Suprapubic skin (tissue), 3 donors: ENCODE measurements around the gene EIF4E3.

Experiments
- POLR2AphosphoS5 ChIP-seq, 3 donors: sonication (generic); formaldehyde crosslinking; IDR thresholded peaks; one replicate each; pipeline ENCODE4 v1.6.1; 2017; ENCODE audit warnings: antibody characterized with exemption in 3 of 3
- TF ChIP-seq, protein P1 (sequence below), 2 donors: fragments of 200-600 bp in 1 of 2; fragments of 450-650 bp in 1 of 2; sonication (generic) in 1 of 2; IDR thresholded peaks; one replicate each; pipeline ENCODE4 v1.5.1; 2016 to 2019; ENCODE audit warnings: antibody characterized with exemption in 2 of 2, mild to moderate bottlenecking in 1 of 2, moderate library complexity in 1 of 2

DNA sequence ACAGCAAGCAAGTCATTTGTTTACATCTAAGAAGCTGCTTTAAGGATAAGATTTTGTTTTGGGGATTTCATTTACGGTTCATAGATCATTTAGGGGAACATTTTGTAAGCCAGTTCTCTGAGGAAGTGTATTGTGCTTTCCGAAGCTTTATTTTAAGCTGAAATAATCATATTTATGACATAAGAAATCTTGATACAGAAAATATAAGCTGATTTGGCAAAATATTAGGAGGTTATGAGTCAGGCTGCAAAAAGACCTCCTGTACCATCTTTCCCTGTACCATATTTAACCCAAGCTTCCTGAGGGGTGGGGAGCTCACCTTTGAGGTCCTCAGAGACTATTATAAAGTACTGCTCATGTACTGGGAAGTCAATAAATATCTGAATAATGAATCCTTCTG is 8.1 kb upstream of the EIF4E3 start:
- TF ChIP-seq, protein P1, sequence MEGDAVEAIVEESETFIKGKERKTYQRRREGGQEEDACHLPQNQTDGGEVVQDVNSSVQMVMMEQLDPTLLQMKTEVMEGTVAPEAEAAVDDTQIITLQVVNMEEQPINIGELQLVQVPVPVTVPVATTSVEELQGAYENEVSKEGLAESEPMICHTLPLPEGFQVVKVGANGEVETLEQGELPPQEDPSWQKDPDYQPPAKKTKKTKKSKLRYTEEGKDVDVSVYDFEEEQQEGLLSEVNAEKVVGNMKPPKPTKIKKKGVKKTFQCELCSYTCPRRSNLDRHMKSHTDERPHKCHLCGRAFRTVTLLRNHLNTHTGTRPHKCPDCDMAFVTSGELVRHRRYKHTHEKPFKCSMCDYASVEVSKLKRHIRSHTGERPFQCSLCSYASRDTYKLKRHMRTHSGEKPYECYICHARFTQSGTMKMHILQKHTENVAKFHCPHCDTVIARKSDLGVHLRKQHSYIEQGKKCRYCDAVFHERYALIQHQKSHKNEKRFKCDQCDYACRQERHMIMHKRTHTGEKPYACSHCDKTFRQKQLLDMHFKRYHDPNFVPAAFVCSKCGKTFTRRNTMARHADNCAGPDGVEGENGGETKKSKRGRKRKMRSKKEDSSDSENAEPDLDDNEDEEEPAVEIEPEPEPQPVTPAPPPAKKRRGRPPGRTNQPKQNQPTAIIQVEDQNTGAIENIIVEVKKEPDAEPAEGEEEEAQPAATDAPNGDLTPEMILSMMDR (IDR thresholded peaks at IDR 0.05): no peak
- no peak for TF ChIP-seq POLR2AphosphoS5 (IDR thresholded peaks at IDR 0.05)
